Muscle of leg (tissue), 11 donors: Measurements from ENCODE around the gene USP13. TPM values are rescaled to one million over a fixed set of nuclear protein-coding genes. Genes with fewer than 3 reads are reported as not detected.

Experiments used
- DNase-seq: peaks from one replicate; pipeline ENCODE4 v3.0.0; 2013
- H3K27ac ChIP-seq: one replicate; pipeline ENCODE4 v1.5.1; 2013; ENCODE audit warnings: mild to moderate bottlenecking, low read length, control low read depth
- H3K27me3 ChIP-seq: one replicate; pipeline ENCODE4 v1.6.1; 2013; ENCODE audit warnings: low read length; ENCODE audit not compliant: control insufficient read depth, insufficient read depth
- H3K36me3 ChIP-seq: one replicate; pipeline ENCODE4 v1.6.1; 2013; ENCODE audit warnings: low read length; ENCODE audit not compliant: control insufficient read depth, insufficient read depth
- H3K4me1 ChIP-seq: one replicate; pipeline ENCODE4 v1.6.1; 2013; ENCODE audit warnings: low read length; ENCODE audit not compliant: control insufficient read depth, insufficient read depth
- H3K4me3 ChIP-seq: one replicate; pipeline ENCODE4 v1.5.1; 2013; ENCODE audit warnings: low read length, control low read depth
- H3K9me3 ChIP-seq: replicated peaks from 2 replicates; pipeline ENCODE4 v1.6.1; 2013; ENCODE audit warnings: low read depth, low read length; ENCODE audit not compliant: control insufficient read depth
- WGBS: methylation state at CpG from one replicate; pipeline ENCODE4 v1.1.5; 2013; ENCODE audit warnings: missing lambda C conversion rate; ENCODE audit not compliant: insufficient coverage; 5-methylcytosine and 5-hydroxymethylcytosine counted together
- polyA plus RNA-seq, 8 donors: library from polyadenylated mRNA; unstranded; fragments of 120-200 nt; gene quantifications; one replicate each; pipeline versions ENCODE4 v1.2.1 to v1.2.3, GENCODE V29; 2013; ENCODE audit warnings: inconsistent platforms in 1 of 8, low replicate concordance in 1 of 8; ENCODE audit not compliant: insufficient read length in 8 of 8, insufficient read depth in 1 of 8
- total RNA-seq: library from RNA; stranded (reverse); fragments of 120-200 nt; gene quantifications from one replicate; pipeline ENCODE4 v1.2.4, GENCODE V29; 2013

The USP13 gene
- total and polyA plus RNA-seq, 9 donors = 23.9 to 48.7 (median 37.9) TPM

- DNase-seq = no peak
- no peaks in the 10 kb centered on the region for H3K9me3 ChIP-seq
- H3K27me3 ChIP-seq = no peaks in the 10 kb centered on the region
- 94% methylated on average over 4 of the region's 4 CpGs for WGBS
- no peak overlapping the region for H3K4me3 ChIP-seq
- H3K4me1 ChIP-seq = no peaks in the 10 kb centered on the region
- no peak overlapping the region for H3K27ac ChIP-seq
- peaks cover 25% of the 10 kb centered on the region for H3K36me3 ChIP-seq
These were observed 36.0 kb downstream of the USP13 start for GRCh38 chr3:179688850-179689249.

- Histone ChIP-seq H3K36me3 (peaks cover 20% of the 10 kb centered on the region), H3K4me3 (no peak overlapping the region), H3K9me3 (no peaks in the 10 kb centered on the region), H3K4me1 (no peaks in the 10 kb centered on the region), H3K27ac (no peak overlapping the region), H3K27me3 (no peaks in the 10 kb centered on the region)
- no peak for DNase-seq
- no CpG with 5 or more reads among the region's 6 CpGs for WGBS
These were observed 41.9 kb downstream of the USP13 start for GRCh38 chr3:179694731-179695130.

- Histone ChIP-seq H3K4me3 (no peak overlapping the region), H3K9me3 (no peaks in the 10 kb centered on the region), H3K4me1 (no peaks in the 10 kb centered on the region), H3K27ac (no peak overlapping the region), H3K27me3 (no peaks in the 10 kb centered on the region), H3K36me3 (peaks cover 11% of the 10 kb centered on the region)
- DNase-seq = peak; percentile 18
- WGBS = no CpG with 5 or more reads among the region's 4 CpGs
These were observed 43.0 kb downstream of the USP13 start for GRCh38 chr3:179695672-179696313.

- no CpG with 5 or more reads among the region's 2 CpGs for WGBS
- H3K4me3 ChIP-seq = no peak overlapping the region
- peaks cover 9% of the 10 kb centered on the region for H3K36me3 ChIP-seq
- no peaks in the 10 kb centered on the region for H3K9me3 ChIP-seq
- H3K4me1 ChIP-seq = no peaks in the 10 kb centered on the region
- H3K27me3 ChIP-seq = no peaks in the 10 kb centered on the region
- no peak for DNase-seq
- no peak overlapping the region for H3K27ac ChIP-seq
These were observed 45.0 kb downstream of the USP13 start for GRCh38 chr3:179697736-179698332.

- no peak overlapping the region for H3K4me3 ChIP-seq
- no peaks in the 10 kb centered on the region for H3K9me3 ChIP-seq
- H3K27me3 ChIP-seq = no peaks in the 10 kb centered on the region
- peaks cover 2% of the 10 kb centered on the region for H3K36me3 ChIP-seq
- H3K4me1 ChIP-seq = no peaks in the 10 kb centered on the region
- WGBS = no CpG with 5 or more reads among the region's 4 CpGs
- DNase-seq = no peak
- no peak overlapping the region for H3K27ac ChIP-seq
These were observed 47.9 kb downstream of the USP13 start for GRCh38 chr3:179700716-179701115.

- no peaks in the 10 kb centered on the region for H3K4me1 ChIP-seq
- 97% methylated on average over 5 of the region's 12 CpGs for WGBS
- peaks cover 2% of the 10 kb centered on the region for H3K36me3 ChIP-seq
- H3K4me3 ChIP-seq = no peak overlapping the region
- H3K27me3 ChIP-seq = no peaks in the 10 kb centered on the region
- no peak for DNase-seq
- H3K9me3 ChIP-seq = no peaks in the 10 kb centered on the region
- H3K27ac ChIP-seq = no peak overlapping the region
These were observed 48.5 kb downstream of the USP13 start for GRCh38 chr3:179701176-179701827.

GRCh38 chr3:179702271-179702947, 49.6 kb downstream of the USP13 start:
- Histone ChIP-seq H3K27me3 (no peaks in the 10 kb centered on the region), H3K36me3 (peaks cover 6% of the 10 kb centered on the region), H3K27ac (no peak overlapping the region), H3K4me3 (no peak overlapping the region), H3K4me1 (no peaks in the 10 kb centered on the region), H3K9me3 (no peaks in the 10 kb centered on the region)
- no peak for DNase-seq
- no CpG with 5 or more reads among the region's 6 CpGs for WGBS

GRCh38 chr3:179703816-179704215, 51.0 kb downstream of the USP13 start:
- Histone ChIP-seq H3K27ac (no peak overlapping the region), H3K4me1 (no peaks in the 10 kb centered on the region), H3K9me3 (no peaks in the 10 kb centered on the region), H3K36me3 (peaks cover 14% of the 10 kb centered on the region), H3K27me3 (no peaks in the 10 kb centered on the region), H3K4me3 (no peak overlapping the region)
- WGBS = 92% methylated on average over 3 of the region's 3 CpGs
- no peak for DNase-seq

DNA sequence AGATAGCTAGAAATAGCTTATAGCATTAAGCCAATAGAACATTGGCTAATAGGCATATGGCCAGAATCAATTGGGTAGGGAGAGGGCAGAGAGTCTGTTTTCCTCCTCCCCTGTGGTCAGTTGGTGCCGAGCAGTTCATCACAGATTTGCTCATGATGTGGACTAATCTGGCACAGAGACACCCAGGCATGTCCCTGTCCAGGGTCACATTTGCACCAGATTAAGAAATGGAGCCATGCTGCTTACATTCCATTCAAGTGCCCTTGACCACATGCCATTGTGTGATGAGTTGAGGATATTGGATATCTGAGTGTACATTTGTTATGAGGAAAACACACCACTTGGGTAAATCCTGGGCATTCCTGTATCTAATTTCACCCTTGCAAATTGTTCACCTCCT, 53.4 kb downstream of the USP13 start:
- WGBS = no CpG with 5 or more reads among the region's 1 CpG
- Histone ChIP-seq H3K4me3 (no peak overlapping the region), H3K27ac (no peak overlapping the region), H3K27me3 (no peaks in the 10 kb centered on the region), H3K4me1 (no peaks in the 10 kb centered on the region), H3K9me3 (no peaks in the 10 kb centered on the region), H3K36me3 (peaks cover 19% of the 10 kb centered on the region)
- DNase-seq = no peak

DNA sequence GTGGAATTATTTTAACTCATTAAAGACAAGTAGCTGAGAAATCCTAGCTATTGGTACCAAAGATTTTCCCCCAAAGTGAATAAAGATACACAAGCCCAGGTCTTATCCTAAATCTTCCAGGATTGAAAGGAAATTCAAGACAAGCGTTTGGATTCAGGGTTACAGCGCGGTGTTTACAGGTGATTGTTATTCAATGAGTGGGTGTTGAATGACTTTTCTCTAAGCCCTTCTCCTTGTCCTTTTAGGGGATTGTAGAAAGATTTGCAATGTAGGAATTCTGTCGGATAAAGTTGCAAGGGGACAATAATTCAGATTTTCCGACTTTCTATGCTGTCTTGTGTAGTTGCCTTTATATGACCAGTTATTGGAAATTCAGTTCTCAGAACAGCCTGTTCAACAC, 57.2 kb downstream of the USP13 start:
- Histone ChIP-seq H3K27ac (no peak overlapping the region), H3K9me3 (no peaks in the 10 kb centered on the region), H3K36me3 (peaks cover 17% of the 10 kb centered on the region), H3K27me3 (no peaks in the 10 kb centered on the region), H3K4me1 (peaks cover 8% of the 10 kb centered on the region), H3K4me3 (no peak overlapping the region)
- WGBS = no CpG with 5 or more reads among the region's 5 CpGs
- DNase-seq = no peak
